ENCODE results near the gene RBPJL. TPM values are rescaled to one million over a fixed set of nuclear protein-coding genes. Genes with fewer than 3 reads are reported as not detected.
A peak's percentile ranks its signal among the peaks of the same experiment; 100 is the strongest.

The RBPJL gene
- total and polyA plus RNA-seq, 2 of the 8 experiments (the other 6 are each of a cell fraction or from before 2014, with no cell fraction given), result 0.67 to 1.3 TPM

- H3K23me2 ChIP-seq (ENCODE audit: low read depth, low read length), result no peaks in the 10 kb centered on the region
- no peak overlapping the region for H3K9ac ChIP-seq (replicated peaks in 1 of 4; ENCODE audit: extremely low read depth in 1 of 4, low read depth in 3 of 4, low read length in 3 of 4)
- POLR2A ChIA-PET (ENCODE audit: partially characterized antibody), result interaction anchor here (0.9 to 2.4 kb wide), 6 partner anchors 10 to 127 kb away, joined by 3 to 15 read pairs (median 4); no protein-coding TSS in a partner anchor
- H3K4me3 ChIP-seq (ENCODE audit: extremely low read depth in 1 of 4, insufficient read depth in 2 of 4, low read depth in 3 of 4, low read length in 4 of 4), result no peak overlapping the region
- H3K4me1 ChIP-seq (replicated peaks in 1 of 4; ENCODE audit: control insufficient read depth in 3 of 4, insufficient read depth in 4 of 4, low read length in 3 of 4), result no peaks in the 10 kb centered on the region; a peak in 1 of 7 replicates
- no peak overlapping the region for H4K8ac ChIP-seq (ENCODE audit: extremely low read depth, insufficient read depth, low read length)
- no peak overlapping the region for H2BK5ac ChIP-seq (ENCODE audit: low read depth, low read length)
- H3K79me2 ChIP-seq (ENCODE audit: control insufficient read depth in 1 of 2, insufficient read depth in 2 of 2, low read length in 2 of 2), result no peaks in the 10 kb centered on the region
- WGBS, 2 experiments (ENCODE audit: extremely low coverage in 1 of 2, insufficient coverage in 1 of 2, insufficient read length in 1 of 2, insufficient replicate concordance in 2 of 2, low coverage in 1 of 2, low lambda C conversion rate in 2 of 2, missing lambda C conversion rate in 1 of 2), result 87% methylated on average over 7 of the region's 7 CpGs; no CpG with 5 or more reads in 1 of the 2 experiments
- H2BK20ac ChIP-seq (ENCODE audit: low read length), result no peak overlapping the region
- H3K27me3 ChIP-seq (replicated peaks in 1 of 4; ENCODE audit: control insufficient read depth in 3 of 4, extremely low read depth in 1 of 4, insufficient read depth in 3 of 4, low read length in 3 of 4), result no peaks in the 10 kb centered on the region
- no peak overlapping the region for H2AFZ ChIP-seq (ENCODE audit: low read length)
- FAIRE-seq (no peak), DNase-seq (ENCODE audit: low read depth in 1 of 2, low spot score in 2 of 2) (no peak)
- no peak overlapping the region for H3K23ac ChIP-seq (ENCODE audit: insufficient read length)
- no peak overlapping the region for H3K14ac ChIP-seq (ENCODE audit: insufficient read length)
- H3K4ac ChIP-seq (replicated peaks; ENCODE audit: insufficient read length, low read depth, low read length), result no peak overlapping the region
- no peak overlapping the region for H2BK12ac ChIP-seq (ENCODE audit: low read depth, low read length)
- no peaks in the 10 kb centered on the region for H3K79me1 ChIP-seq (ENCODE audit: low read depth, low read length)
- H3K9me3 ChIP-seq (ENCODE audit: insufficient read depth in 2 of 2, low read depth in 1 of 2, low read length in 1 of 2), result no peaks in the 10 kb centered on the region
- H4K20me1 ChIP-seq (replicated peaks in 1 of 2; ENCODE audit: control insufficient read depth in 1 of 2, insufficient read depth in 2 of 2, low read length in 2 of 2), result peaks cover 0 to 2% of the 10 kb centered on the region in 2 experiments
- CTCF ChIA-PET (ENCODE audit: partially characterized antibody), result interaction anchor here (0.8 to 13.3 kb wide), 26 partner anchors 10 to 448 kb away, joined by 3 to 156 read pairs (median 4); partner anchors contain the start of genes MATN4, SYS1 and TP53TG5
- no peak overlapping the region for H2BK15ac ChIP-seq (ENCODE audit: low read length)
- no peak overlapping the region for H4K91ac ChIP-seq (replicated peaks; ENCODE audit: insufficient read length, low read length)
- no peak overlapping the region for H3K27ac ChIP-seq (ENCODE audit: low read depth, low read length)
- no peak for TF ChIP-seq POLR2A (IDR thresholded peaks at IDR 0.05; ENCODE audit: control extremely low read depth in 1 of 2, low read depth in 2 of 2, low read length in 2 of 2)
- TF ChIP-seq, protein P1, sequence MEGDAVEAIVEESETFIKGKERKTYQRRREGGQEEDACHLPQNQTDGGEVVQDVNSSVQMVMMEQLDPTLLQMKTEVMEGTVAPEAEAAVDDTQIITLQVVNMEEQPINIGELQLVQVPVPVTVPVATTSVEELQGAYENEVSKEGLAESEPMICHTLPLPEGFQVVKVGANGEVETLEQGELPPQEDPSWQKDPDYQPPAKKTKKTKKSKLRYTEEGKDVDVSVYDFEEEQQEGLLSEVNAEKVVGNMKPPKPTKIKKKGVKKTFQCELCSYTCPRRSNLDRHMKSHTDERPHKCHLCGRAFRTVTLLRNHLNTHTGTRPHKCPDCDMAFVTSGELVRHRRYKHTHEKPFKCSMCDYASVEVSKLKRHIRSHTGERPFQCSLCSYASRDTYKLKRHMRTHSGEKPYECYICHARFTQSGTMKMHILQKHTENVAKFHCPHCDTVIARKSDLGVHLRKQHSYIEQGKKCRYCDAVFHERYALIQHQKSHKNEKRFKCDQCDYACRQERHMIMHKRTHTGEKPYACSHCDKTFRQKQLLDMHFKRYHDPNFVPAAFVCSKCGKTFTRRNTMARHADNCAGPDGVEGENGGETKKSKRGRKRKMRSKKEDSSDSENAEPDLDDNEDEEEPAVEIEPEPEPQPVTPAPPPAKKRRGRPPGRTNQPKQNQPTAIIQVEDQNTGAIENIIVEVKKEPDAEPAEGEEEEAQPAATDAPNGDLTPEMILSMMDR (IDR thresholded peaks at IDR 0.05; ENCODE audit: control extremely low read depth in 1 of 3, insufficient read depth in 1 of 3, low read depth in 1 of 3, low read length in 3 of 3), result peak in 2 of 3 experiments; percentile 42 to 54; a peak in 3 of 4 replicates
- peak; percentile 73 to 82 for TF ChIP-seq RAD21 (IDR thresholded peaks at IDR 0.05 in 1 of 2, conservative IDR thresholded peaks at IDR 0.05 in 1 of 2; ENCODE audit: low read depth in 2 of 2, low read length in 2 of 2)
- TF ChIP-seq, protein P2, sequence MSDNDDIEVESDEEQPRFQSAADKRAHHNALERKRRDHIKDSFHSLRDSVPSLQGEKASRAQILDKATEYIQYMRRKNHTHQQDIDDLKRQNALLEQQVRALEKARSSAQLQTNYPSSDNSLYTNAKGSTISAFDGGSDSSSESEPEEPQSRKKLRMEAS (IDR thresholded peaks at IDR 0.05), result no peak
- TF ChIP-seq NRF1 (IDR thresholded peaks at IDR 0.05; ENCODE audit: low read depth, low read length), result no peak
- TF ChIP-seq ATF3 (IDR thresholded peaks at IDR 0.05; ENCODE audit: insufficient read depth, low read depth, low read length), result no peak
- TF ChIP-seq CBX5 (IDR thresholded peaks at IDR 0.05; ENCODE audit: low read depth, low read length), result no peak
- no peak for TF ChIP-seq KDM4A (IDR thresholded peaks at IDR 0.05; ENCODE audit: low read depth, low read length, severe bottlenecking)
- TF ChIP-seq KDM5A (IDR thresholded peaks at IDR 0.05; ENCODE audit: low read length), result no peak
- H2BK120ac ChIP-seq (replicated peaks; ENCODE audit: low read depth, low read length), result no peak overlapping the region
- peaks cover 2 to 12% (median 9%) of the 10 kb centered on the region in 4 experiments; a peak in 5 of 8 replicates for H3K36me3 ChIP-seq (ENCODE audit: control insufficient read depth in 2 of 4, insufficient read depth in 4 of 4, low read length in 3 of 4)
- no peak overlapping the region for H3K56ac ChIP-seq (replicated peaks; ENCODE audit: insufficient read length, low read depth, low read length)
- no peak overlapping the region for H4K5ac ChIP-seq (ENCODE audit: insufficient read length, low read depth, low read length)
- H3K4me2 ChIP-seq (ENCODE audit: insufficient read depth in 1 of 2, low read depth in 2 of 2, low read length in 2 of 2), result no peak overlapping the region
- H3K18ac ChIP-seq (ENCODE audit: extremely low read depth, low read length), result no peak overlapping the region
- no peak overlapping the region for H2AK5ac ChIP-seq (ENCODE audit: low read depth, low read length)
Measured at GRCh38 chr20:45322952-45323383, 16.3 kb downstream of the RBPJL start.
